IMR-90 (cell line): ENCODE data around the gene HOXA7. TPM values are rescaled to one million over a fixed set of nuclear protein-coding genes. Genes with fewer than 3 reads are reported as not detected.

ENCODE experiments used
- ATAC-seq: fragments of 200-7000 bp; cut with Tn5 transposase; 2 replicates; pipeline ENCODE4 v1.9.1; 2020; ENCODE audit warnings: low read depth, mild to moderate bottlenecking, moderate library complexity
- BruUV-seq: library from RNA; stranded (reverse); fragments of 400-500 nt; replicated peaks from 2 replicates; lab custom pipeline; 2021; lab: Mats Ljungman, UMichigan
- CTCF ChIA-PET: fragments of 300-600 bp; formaldehyde crosslinking; extraction: SDS; loops from one replicate; lab custom pipeline; 2021; ENCODE audit warnings: antibody characterized with exemption; lab: Yijun Ruan, JAX
- POLR2A ChIA-PET: fragments of 300-600 bp; sonication (Branson Sonifier 250); formaldehyde crosslinking; loops from one replicate; lab custom pipeline; 2022; ENCODE audit warnings: antibody characterized with exemption; ENCODE audit not compliant: unreplicated experiment; lab: Charles Lee
- DNase-seq: peaks from one replicate; pipeline ENCODE4 v3.0.0; 2013
- H2AFZ ChIP-seq: replicated peaks from 2 replicates; pipeline ENCODE3; 2013; ENCODE audit warnings: low read length, mild to moderate bottlenecking; ENCODE audit not compliant: poor library complexity
- H2AK5ac ChIP-seq: 2 replicates; pipeline ENCODE4 v1.6.1; 2013; ENCODE audit warnings: low read depth, low read length, inconsistent platforms
- H2AK9ac ChIP-seq: replicated peaks from 2 replicates; pipeline ENCODE3; 2013; ENCODE audit warnings: mild to moderate bottlenecking, low read depth, low read length, moderate library complexity; ENCODE audit not compliant: poor library complexity
- H2BK120ac ChIP-seq: 2 replicates; pipeline ENCODE4 v1.6.1; 2013; ENCODE audit warnings: low read depth, low read length, inconsistent platforms
- H2BK15ac ChIP-seq: 3 replicates; pipeline ENCODE4 v1.6.1; 2013; ENCODE audit warnings: low read depth, low read length, inconsistent platforms
- H2BK20ac ChIP-seq: 2 replicates; pipeline ENCODE4 v1.6.1; 2013; ENCODE audit warnings: low read depth, mild to moderate bottlenecking, inconsistent platforms, low read length, moderate library complexity
- H2BK5ac ChIP-seq: 2 replicates; pipeline ENCODE4 v1.6.1; 2013; ENCODE audit warnings: mild to moderate bottlenecking, low read depth, low read length, inconsistent platforms; ENCODE audit not compliant: poor library complexity, severe bottlenecking
- H3K14ac ChIP-seq: replicated peaks from 2 replicates; pipeline ENCODE4 v1.6.1; 2013; ENCODE audit warnings: low read depth, low read length, inconsistent platforms
- H3K18ac ChIP-seq: 2 replicates; pipeline ENCODE4 v1.6.1; 2013; ENCODE audit warnings: low read depth, low read length, control low read depth
- H3K23ac ChIP-seq: 2 replicates; pipeline ENCODE4 v1.6.1; 2013; ENCODE audit warnings: low read depth, low read length, inconsistent platforms
- H3K27ac ChIP-seq: 2 replicates; pipeline ENCODE4 v1.5.1; 2013; ENCODE audit warnings: mild to moderate bottlenecking, control low read depth, low read length; ENCODE audit not compliant: insufficient read depth
- H3K27me3 ChIP-seq: 2 replicates; pipeline ENCODE4 v1.6.1; 2013; ENCODE audit warnings: low read length; ENCODE audit not compliant: control insufficient read depth, insufficient read depth
- H3K36me3 ChIP-seq: 2 replicates; pipeline ENCODE4 v1.6.1; 2013; ENCODE audit warnings: low read length, mixed read lengths; ENCODE audit not compliant: control insufficient read depth, insufficient read depth
- H3K4ac ChIP-seq: 2 replicates; pipeline ENCODE4 v1.6.1; 2013; ENCODE audit warnings: low read depth, low read length, inconsistent platforms
- H3K4me1 ChIP-seq: 2 replicates; pipeline ENCODE4 v1.6.1; 2013; ENCODE audit warnings: low read length, mixed read lengths; ENCODE audit not compliant: control insufficient read depth, insufficient read depth
- H3K4me2 ChIP-seq: 2 replicates; pipeline ENCODE4 v1.6.1; 2013; ENCODE audit warnings: low read depth, mild to moderate bottlenecking, control low read depth, low read length, moderate library complexity
- H3K4me3 ChIP-seq: 2 replicates; pipeline ENCODE4 v1.5.1; 2013; ENCODE audit warnings: low read depth, mild to moderate bottlenecking, control low read depth, low read length, moderate library complexity; ENCODE audit not compliant: insufficient read depth
- H3K56ac ChIP-seq: 2 replicates; pipeline ENCODE4 v1.6.1; 2013; ENCODE audit warnings: low read length, inconsistent platforms; ENCODE audit not compliant: insufficient read depth; ENCODE audit errors: extremely low read depth
- H3K79me1 ChIP-seq, 2 experiments: 2 replicates each; pipeline ENCODE4 v1.6.1; 2013; ENCODE audit warnings: low read length in 2 of 2, inconsistent platforms in 1 of 2, low read depth in 1 of 2
- H3K9ac ChIP-seq: 2 replicates; pipeline ENCODE4 v1.6.1; 2013; ENCODE audit warnings: low read depth, low read length, control low read depth
- H3K9me1 ChIP-seq: 2 replicates; pipeline ENCODE4 v1.6.1; 2013; ENCODE audit warnings: low read length, inconsistent platforms; ENCODE audit not compliant: insufficient read depth
- H3K9me3 ChIP-seq: 2 replicates; pipeline ENCODE4 v1.6.1; 2013; ENCODE audit warnings: low read length; ENCODE audit not compliant: control insufficient read depth, insufficient read depth
- H4K20me1 ChIP-seq: 2 replicates; pipeline ENCODE4 v1.6.1; 2013; ENCODE audit warnings: low read length, inconsistent platforms; ENCODE audit not compliant: insufficient read depth
- H4K5ac ChIP-seq: 2 replicates; pipeline ENCODE4 v1.6.1; 2013; ENCODE audit warnings: mild to moderate bottlenecking, low read depth, low read length, control low read depth
- H4K8ac ChIP-seq, 2 experiments: 2 replicates each; pipeline ENCODE4 v1.6.1; 2013; ENCODE audit warnings: low read depth in 2 of 2, low read length in 2 of 2, control low read depth in 1 of 2, inconsistent platforms in 1 of 2
- H4K91ac ChIP-seq: 2 replicates; pipeline ENCODE4 v1.6.1; 2013; ENCODE audit warnings: low read depth, low read length, inconsistent platforms; ENCODE audit not compliant: insufficient read depth
- BHLHE40 ChIP-seq: fragments of 150-350 bp; IDR thresholded peaks from 2 replicates; pipeline ENCODE4 v1.6.1; 2016; ENCODE audit warnings: mild to moderate bottlenecking, low read depth, low read length
- CEBPB ChIP-seq: IDR thresholded peaks from 2 replicates; pipeline ENCODE4 v1.6.1; 2012; ENCODE audit warnings: low read depth, low read length, improper control_type of control experiment
- RAD21 ChIP-seq: IDR thresholded peaks from 2 replicates; pipeline ENCODE4 v1.6.1; 2012; ENCODE audit warnings: low read length, improper control_type of control experiment
- WGBS, 2 experiments: methylation state at CpG; one replicate each; pipeline versions ENCODE4 v1.1.5 to v1.1.7; 2013; ENCODE audit warnings: missing lambda C conversion rate in 2 of 2; ENCODE audit not compliant: insufficient read length in 1 of 2; ENCODE audit errors: extremely low coverage in 2 of 2; 5-methylcytosine and 5-hydroxymethylcytosine counted together
- dilution Hi-C: fragments of 300-500 bp; cut with HindIII; formaldehyde crosslinking; loops from one replicate; pipeline ENCODE4 v1.14.3; 2018; ENCODE audit warnings: low sequenced_read_pairs; ENCODE audit not compliant: unreplicated experiment
- in situ Hi-C: fragments of 300-500 bp; cut with MboI; formaldehyde crosslinking; loops from 3 replicates; pipeline ENCODE4 v1.14.3; 2019; ENCODE audit warnings: low sequenced_read_pairs, inconsistent platforms, mixed read lengths
- intact Hi-C: fragments of 100-400 bp; cut with micrococcal nuclease; formaldehyde crosslinking; loops from 2 replicates; pipeline ENCODE4 v1.10.0; 2022
- polyA plus RNA-seq, 3 experiments: library from polyadenylated mRNA; depleted of rRNA; stranded (reverse); fragments of >200 nt; gene quantifications; 2 replicates each; pipeline ENCODE4 v1.2.3, GENCODE V29; 2012; ENCODE audit warnings: low replicate concordance in 1 of 3
- total RNA-seq: library from RNA; depleted of rRNA; stranded (reverse); fragments of >200 nt; gene quantifications from 2 replicates; pipeline ENCODE4 v1.2.3, GENCODE V29; 2012
- TF ChIP-seq, protein P1 (sequence below): fragments of 150-350 bp; IDR thresholded peaks from 2 replicates; pipeline ENCODE4 v1.6.1; 2017; ENCODE audit warnings: mild to moderate bottlenecking, antibody characterized with exemption, low read length, low read depth

HOXA7 gene
- total and polyA plus RNA-seq, 2 of the 4 experiments (the other 2 are of a cell fraction), result 0.18 to 1.7 TPM

DNA sequence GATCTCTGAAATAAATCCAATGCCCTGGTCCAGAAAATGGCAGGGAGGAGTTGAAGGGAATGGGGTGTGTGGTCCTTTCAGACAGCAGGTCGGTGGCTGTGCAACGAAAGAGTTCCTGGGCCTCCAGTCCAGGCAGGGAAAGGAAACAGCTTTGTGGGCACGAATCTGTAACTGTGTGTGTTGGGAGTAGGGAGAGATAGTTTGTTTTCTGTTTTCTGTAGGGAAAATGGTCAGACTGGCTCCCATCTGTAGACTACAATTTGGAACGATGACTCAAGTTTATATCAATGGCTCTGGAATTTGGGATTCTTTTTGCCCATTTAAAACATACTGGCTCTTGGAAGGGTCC is 11.4 kb upstream of the HOXA7 start:
- in situ Hi-C loops, result no loop called here
- H2AFZ ChIP-seq, result no peak overlapping the region

More for the DNA sequence above, 11.4 kb upstream of the HOXA7 start:
- Histone ChIP-seq H3K4ac (no peak overlapping the region), H3K36me3 (no peaks in the 10 kb centered on the region), H3K4me1 (no peaks in the 10 kb centered on the region), H4K91ac (no peak overlapping the region), H2AK9ac (no peak overlapping the region), H3K27me3 (peaks cover 91% of the 10 kb centered on the region), H4K20me1 (peaks cover 13% of the 10 kb centered on the region; the same call in 1 of the 2 replicates), H3K9me3 (peaks cover 27% of the 10 kb centered on the region), H3K23ac (no peak overlapping the region), H3K4me3 (no peak overlapping the region), H4K5ac (no peak overlapping the region), H3K27ac (no peak overlapping the region), H3K9ac (no peak overlapping the region), H3K9me1 (no peaks in the 10 kb centered on the region), H2BK20ac (no peak overlapping the region), H4K8ac (no peak overlapping the region), H2BK5ac (no peak overlapping the region), H2AK5ac (no peak overlapping the region), H3K56ac (no peak overlapping the region), H2BK120ac (no peak overlapping the region), H3K79me1 (no peaks in the 10 kb centered on the region), H3K4me2 (no peak overlapping the region), H3K14ac (no peak overlapping the region), H3K18ac (no peak overlapping the region), H2BK15ac (no peak overlapping the region)
- no peak for ATAC-seq
- dilution Hi-C loops (no loop called here), intact Hi-C loops (loop anchor here (10.0 kb wide), 1 partner anchor 1913 kb away; no protein-coding TSS in a partner anchor)
- WGBS, 2 experiments, result 60% methylated on average over 1 of the region's 4 CpGs; no CpG with 5 or more reads in 1 of the 2 experiments
- TF ChIP-seq BHLHE40, result no peak
- TF ChIP-seq CEBPB, result no peak
- TF ChIP-seq, protein P1, sequence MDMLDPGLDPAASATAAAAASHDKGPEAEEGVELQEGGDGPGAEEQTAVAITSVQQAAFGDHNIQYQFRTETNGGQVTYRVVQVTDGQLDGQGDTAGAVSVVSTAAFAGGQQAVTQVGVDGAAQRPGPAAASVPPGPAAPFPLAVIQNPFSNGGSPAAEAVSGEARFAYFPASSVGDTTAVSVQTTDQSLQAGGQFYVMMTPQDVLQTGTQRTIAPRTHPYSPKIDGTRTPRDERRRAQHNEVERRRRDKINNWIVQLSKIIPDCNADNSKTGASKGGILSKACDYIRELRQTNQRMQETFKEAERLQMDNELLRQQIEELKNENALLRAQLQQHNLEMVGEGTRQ, result no peak
- no peak for TF ChIP-seq RAD21
- BruUV-seq, result no TSS peak
- no peak for DNase-seq
- ChIA-PET CTCF (interaction anchor here (0.6 to 0.7 kb wide), 3 partner anchors 11 to 486 kb away, joined by 3 to 4 read pairs (median 3); no protein-coding TSS in a partner anchor), POLR2A (no interaction called here)
